Hepatocyte (in vitro differentiated cells): ENCODE results near the gene PIK3R5.

ENCODE experiments used
- EZH2phosphoT487 ChIP-seq: fragments of 200-600 bp; sonication (generic); IDR thresholded peaks from one replicate; pipeline ENCODE4 v1.6.1; 2018; ENCODE audit warnings: antibody characterized with exemption, mild to moderate bottlenecking, low read depth, moderate library complexity; ENCODE audit not compliant: unreplicated experiment, severe bottlenecking
- TF ChIP-seq, protein P1 (sequence below): fragments of 200-600 bp; sonication (generic); IDR thresholded peaks from 2 replicates; pipeline ENCODE4 v1.5.1; 2016; ENCODE audit warnings: antibody characterized with exemption, mild to moderate bottlenecking; ENCODE audit not compliant: poor library complexity

DNA sequence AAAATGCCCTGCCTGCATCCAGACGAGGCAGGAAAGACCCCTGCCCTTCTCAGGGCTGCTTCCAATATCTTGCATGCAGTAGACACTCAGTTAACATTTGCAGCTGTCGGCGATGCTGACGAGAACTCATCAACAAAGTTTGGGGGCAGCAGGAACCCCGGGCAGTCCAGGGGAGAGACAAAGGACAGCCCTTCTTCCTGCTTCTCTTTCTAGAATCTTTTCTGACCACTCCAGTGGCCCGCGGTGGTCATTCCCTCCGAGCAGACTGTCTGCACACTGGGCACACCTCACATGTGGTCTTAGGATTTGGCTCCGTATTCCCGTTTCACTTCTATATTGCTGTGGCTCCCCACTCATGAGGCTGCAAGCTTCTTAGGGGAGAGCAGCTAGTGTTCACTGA, 135.4 kb downstream of the PIK3R5 start:
- no peak for TF ChIP-seq EZH2phosphoT487
- TF ChIP-seq, protein P1, sequence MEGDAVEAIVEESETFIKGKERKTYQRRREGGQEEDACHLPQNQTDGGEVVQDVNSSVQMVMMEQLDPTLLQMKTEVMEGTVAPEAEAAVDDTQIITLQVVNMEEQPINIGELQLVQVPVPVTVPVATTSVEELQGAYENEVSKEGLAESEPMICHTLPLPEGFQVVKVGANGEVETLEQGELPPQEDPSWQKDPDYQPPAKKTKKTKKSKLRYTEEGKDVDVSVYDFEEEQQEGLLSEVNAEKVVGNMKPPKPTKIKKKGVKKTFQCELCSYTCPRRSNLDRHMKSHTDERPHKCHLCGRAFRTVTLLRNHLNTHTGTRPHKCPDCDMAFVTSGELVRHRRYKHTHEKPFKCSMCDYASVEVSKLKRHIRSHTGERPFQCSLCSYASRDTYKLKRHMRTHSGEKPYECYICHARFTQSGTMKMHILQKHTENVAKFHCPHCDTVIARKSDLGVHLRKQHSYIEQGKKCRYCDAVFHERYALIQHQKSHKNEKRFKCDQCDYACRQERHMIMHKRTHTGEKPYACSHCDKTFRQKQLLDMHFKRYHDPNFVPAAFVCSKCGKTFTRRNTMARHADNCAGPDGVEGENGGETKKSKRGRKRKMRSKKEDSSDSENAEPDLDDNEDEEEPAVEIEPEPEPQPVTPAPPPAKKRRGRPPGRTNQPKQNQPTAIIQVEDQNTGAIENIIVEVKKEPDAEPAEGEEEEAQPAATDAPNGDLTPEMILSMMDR: no peak
